ENCODE data around the gene SPRY4. TPM values are rescaled to one million over a fixed set of nuclear protein-coding genes. Genes with fewer than 3 reads are reported as not detected.
"Not testable (repeated sequence)": the region's sequence is repeated elsewhere in the genome, so short reads cannot be mapped to it uniquely, and the experiment has no call there.

SPRY4 gene
- total and polyA plus RNA-seq, 2 of the 13 experiments (the other 11 are each of a cell fraction or from before 2014, with no cell fraction given) = 8.9 to 17.8 TPM

DNA sequence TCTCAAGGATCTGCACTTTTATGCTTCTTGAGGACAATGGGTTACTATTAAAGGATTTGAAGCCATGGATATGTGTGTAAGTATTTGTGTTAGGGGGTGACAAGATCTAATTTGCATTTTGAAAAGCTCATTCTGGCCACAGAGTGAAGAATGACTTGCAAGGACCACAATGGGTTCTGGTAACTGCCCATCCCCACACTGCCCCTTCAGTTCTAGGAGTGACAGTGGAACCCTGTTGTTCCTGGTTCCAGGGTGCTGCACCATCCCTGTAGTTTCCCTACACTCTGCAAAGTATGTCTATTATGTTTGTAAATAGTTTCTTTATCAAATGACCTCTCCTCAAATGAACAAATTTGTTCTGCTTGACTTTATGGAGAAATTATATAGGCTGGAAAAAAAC, 9.7 kb upstream of the SPRY4 start:
- ChIA-PET POLR2A (interaction anchor here (0.7 to 1.3 kb wide), 2 partner anchors 11 to 703 kb away, joined by 3 read pairs; no protein-coding TSS in a partner anchor), CTCF (ENCODE audit: low intra/inter-chr PET ratio, low total read pairs) (no interaction called here)
- no peak overlapping the region for H3K4me3 ChIP-seq (replicated peaks in 1 of 3; ENCODE audit: insufficient read depth in 1 of 3, low read depth in 2 of 3, low read length in 3 of 3)
- H3K27me3 ChIP-seq (ENCODE audit: control insufficient read depth in 1 of 2, insufficient read depth in 2 of 2, low read length in 2 of 2) = no peaks in the 10 kb centered on the region
- no peak overlapping the region for H2AFZ ChIP-seq (ENCODE audit: low read length)
- intact Hi-C loops (cut with micrococcal nuclease; ENCODE audit: unreplicated experiment) (no loop called here), in situ Hi-C loops (cut with HindIII; ENCODE audit: extremely low pct_ligation_motif_present, low pct_unique_long_range_greater_than_20kb) (no loop called here)
- H3K79me2 ChIP-seq (ENCODE audit: insufficient read depth, low read length) = peaks cover 1% of the 10 kb centered on the region
- no peak overlapping the region for H3K4me2 ChIP-seq (ENCODE audit: low read depth, low read length)
- H3K27ac ChIP-seq (ENCODE audit: extremely low read length, insufficient read depth, low read length) = no peak overlapping the region
- DNase-seq (ENCODE audit: low spot score) = no peak
- H3K4me1 ChIP-seq (ENCODE audit: insufficient read depth, low read length) = peaks cover 27% of the 10 kb centered on the region
- no peak for FAIRE-seq
- no TSS peak for BruUV-seq (replicated peaks)
- no peak overlapping the region for H3K9ac ChIP-seq (ENCODE audit: insufficient read depth, low read depth, low read length)
- ATAC-seq = no peak
- no peaks in the 10 kb centered on the region for H4K20me1 ChIP-seq (ENCODE audit: insufficient read depth, low read length)
- TF ChIP-seq, protein P1, sequence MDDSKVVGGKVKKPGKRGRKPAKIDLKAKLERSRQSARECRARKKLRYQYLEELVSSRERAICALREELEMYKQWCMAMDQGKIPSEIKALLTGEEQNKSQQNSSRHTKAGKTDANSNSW (CRISPR knock-in tag; IDR thresholded peaks at IDR 0.05; ENCODE audit: borderline replicate concordance) = no peak
- no peaks in the 10 kb centered on the region for H3K9me3 ChIP-seq (ENCODE audit: low read length)
- no peaks in the 10 kb centered on the region for H3K36me3 ChIP-seq (replicated peaks in 1 of 2; ENCODE audit: control insufficient read depth in 1 of 2, insufficient read depth in 2 of 2, low read length in 2 of 2)

DNA sequence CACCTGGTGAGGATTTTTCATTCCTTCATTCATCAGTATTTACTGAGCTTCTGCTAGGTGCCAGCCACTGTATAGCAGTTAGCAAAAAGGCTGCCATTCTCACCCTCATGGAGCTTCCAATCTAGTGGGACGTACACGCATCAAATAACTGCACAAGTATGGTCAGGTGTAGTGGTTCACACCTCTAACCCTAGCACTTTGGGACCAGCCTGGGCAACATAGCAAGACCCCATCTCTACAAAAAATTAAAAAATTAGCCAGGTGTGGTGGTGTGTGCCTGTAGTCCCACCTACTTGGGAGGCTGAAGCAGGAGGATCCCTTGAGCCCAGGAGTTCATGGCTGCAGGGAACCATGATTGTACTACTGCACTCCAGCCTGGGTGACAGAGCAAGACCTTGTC, 8.9 kb upstream of the SPRY4 start:
- BruUV-seq (replicated peaks); H4K20me1 ChIP-seq (ENCODE audit: insufficient read depth, low read length); H3K9ac ChIP-seq (ENCODE audit: insufficient read depth, low read depth, low read length); H3K9me3 ChIP-seq (ENCODE audit: low read length); ATAC-seq; CTCF ChIA-PET (ENCODE audit: low intra/inter-chr PET ratio, low total read pairs); H3K4me2 ChIP-seq (ENCODE audit: low read depth, low read length); H2AFZ ChIP-seq (ENCODE audit: low read length); in situ Hi-C loops (cut with HindIII; ENCODE audit: extremely low pct_ligation_motif_present, low pct_unique_long_range_greater_than_20kb); H3K79me2 ChIP-seq (ENCODE audit: insufficient read depth, low read length); H3K36me3 ChIP-seq (replicated peaks in 1 of 2; ENCODE audit: control insufficient read depth in 1 of 2, insufficient read depth in 2 of 2, low read length in 2 of 2); FAIRE-seq; H3K27me3 ChIP-seq (ENCODE audit: control insufficient read depth in 1 of 2, insufficient read depth in 2 of 2, low read length in 2 of 2); H3K27ac ChIP-seq (ENCODE audit: extremely low read length, insufficient read depth, low read length); intact Hi-C loops (cut with micrococcal nuclease; ENCODE audit: unreplicated experiment); DNase-seq (ENCODE audit: low spot score); H3K4me3 ChIP-seq (replicated peaks in 1 of 3; ENCODE audit: insufficient read depth in 1 of 3, low read depth in 2 of 3, low read length in 3 of 3): not testable (repeated sequence)
- peak; percentile 58; the same call in 1 of the 2 replicates for TF ChIP-seq ZNF121 (CRISPR knock-in tag; IDR thresholded peaks at IDR 0.05)
- POLR2A ChIA-PET = interaction anchor here (1.3 kb wide), 1 partner anchor 10 kb away, joined by 3 read pairs; no protein-coding TSS in a partner anchor
- peaks cover 30% of the 10 kb centered on the region for H3K4me1 ChIP-seq (ENCODE audit: insufficient read depth, low read length)
- WGBS (ENCODE audit: low lambda C conversion rate) = 100% methylated on average over 2 of the region's 2 CpGs

Data from HepG2 (cell line).